HG03469 (cell line): ENCODE data around the gene ABCB9.

Source experiments
- ATAC-seq: cut with Tn5 transposase; IDR thresholded peaks from one replicate; pipeline ENCODE4 v1.9.1; 2021; ENCODE audit warnings: mild to moderate bottlenecking, moderate library complexity, moderate number of reproducible peaks; ENCODE audit not compliant: unreplicated experiment

The ABCB9 gene

GRCh38 chr12:122982963-122983788 lies 16.9 kb upstream of the ABCB9 start:
- ATAC-seq = no peak

GRCh38 chr12:122982477-122982815 lies 16.2 kb upstream of the ABCB9 start:
- no peak for ATAC-seq

DNA sequence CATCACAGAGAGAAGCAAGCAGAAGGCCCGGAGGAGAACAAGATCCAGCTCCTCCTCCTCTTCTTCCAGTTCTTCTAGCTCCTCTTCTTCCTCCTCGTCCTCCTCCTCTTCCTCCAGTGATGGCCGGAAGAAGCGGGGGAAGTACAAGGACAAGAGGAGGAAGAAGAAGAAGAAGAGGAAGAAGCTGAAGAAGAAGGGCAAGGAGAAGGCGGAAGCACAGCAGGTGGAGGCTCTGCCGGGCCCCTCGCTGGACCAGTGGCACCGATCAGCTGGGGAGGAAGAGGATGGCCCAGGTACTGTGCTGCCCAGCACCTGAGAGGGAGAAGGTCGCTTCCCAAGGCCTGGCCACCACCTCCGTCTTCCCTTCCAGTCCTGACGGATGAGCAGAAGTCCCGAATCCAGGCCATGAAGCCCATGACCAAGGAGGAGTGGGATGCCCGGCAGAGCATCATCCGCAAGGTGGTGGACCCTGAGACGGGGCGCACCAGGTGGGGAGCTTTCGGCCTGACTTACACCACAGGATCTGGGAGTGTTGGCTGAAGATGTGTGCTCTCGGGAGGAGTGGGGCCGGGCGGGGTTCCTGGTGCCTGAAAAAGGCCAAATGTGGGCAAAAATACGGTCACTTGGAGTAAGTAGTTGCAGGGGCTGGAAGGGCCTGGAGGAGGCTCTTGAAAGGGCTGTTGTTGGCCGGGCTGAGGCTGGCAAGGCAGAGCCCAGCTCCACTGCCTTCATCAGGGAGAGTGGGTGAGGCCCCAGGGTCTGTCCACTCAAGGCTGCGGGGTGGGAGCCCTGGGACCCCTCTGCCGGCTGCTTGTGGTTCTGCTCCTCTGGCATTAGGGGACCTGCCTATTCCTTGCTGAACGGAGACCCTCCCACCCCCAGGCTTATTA lies 15.6 kb upstream of the ABCB9 start:
- no peak for ATAC-seq

- no peak for ATAC-seq
Observed at GRCh38 chr12:122981036-122981471, 14.8 kb upstream of the ABCB9 start.

- no peak for ATAC-seq
Observed at GRCh38 chr12:122980183-122981035, 14.1 kb upstream of the ABCB9 start, which contains the start of gene ARL6IP4. ARL6IP4 (plus strand) TSS chr12:122980681; CDS start chr12:122981140, 459 bp downstream.

GRCh38 chr12:122979908-122980182 lies 13.6 kb upstream of the ABCB9 start:
- no peak for ATAC-seq

DNA sequence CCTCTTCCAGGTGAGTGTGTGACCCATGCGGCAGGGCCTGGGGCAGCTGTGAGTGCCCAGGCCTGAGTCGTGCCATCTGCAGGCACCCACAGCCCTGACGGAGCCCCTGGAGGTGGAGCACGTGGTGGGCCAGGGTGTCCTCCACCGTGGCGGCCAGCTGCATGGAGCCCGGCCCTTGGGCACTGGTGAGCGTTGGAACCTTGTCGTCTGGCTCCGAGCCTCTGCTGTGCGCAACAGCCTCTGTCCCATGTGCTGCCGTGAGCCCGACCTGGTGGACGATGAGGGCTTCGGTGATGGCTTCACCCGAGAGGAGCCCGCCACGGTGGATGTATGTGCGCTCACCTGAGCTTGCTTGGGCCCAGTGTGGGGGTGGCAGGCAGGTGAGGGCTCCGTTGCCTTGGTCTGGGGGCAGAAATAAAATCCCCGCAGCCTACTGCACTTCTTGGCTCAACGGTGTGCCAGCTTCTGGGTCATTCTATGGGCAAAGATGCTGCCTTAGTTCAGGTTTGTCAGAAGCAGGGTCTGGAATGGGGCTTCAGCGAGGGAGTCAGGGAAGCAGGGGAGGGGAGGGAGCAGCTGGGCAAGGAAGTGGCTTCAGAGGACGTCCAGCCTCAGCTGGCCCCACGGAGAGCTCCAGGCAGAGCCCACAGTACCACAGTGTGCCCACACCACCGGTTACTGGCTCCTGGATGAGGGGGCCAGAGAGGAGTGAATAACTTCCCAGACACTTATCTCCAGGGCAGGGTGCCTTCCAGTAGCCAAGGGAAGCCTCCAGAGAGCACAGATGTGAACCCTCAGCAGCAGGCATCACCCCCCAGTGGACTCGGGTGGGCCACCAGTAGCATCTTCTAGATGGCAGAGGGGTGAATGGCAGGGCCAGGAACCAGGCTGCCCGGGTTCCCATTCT lies 13.0 kb upstream of the ABCB9 start:
- no peak for ATAC-seq

DNA sequence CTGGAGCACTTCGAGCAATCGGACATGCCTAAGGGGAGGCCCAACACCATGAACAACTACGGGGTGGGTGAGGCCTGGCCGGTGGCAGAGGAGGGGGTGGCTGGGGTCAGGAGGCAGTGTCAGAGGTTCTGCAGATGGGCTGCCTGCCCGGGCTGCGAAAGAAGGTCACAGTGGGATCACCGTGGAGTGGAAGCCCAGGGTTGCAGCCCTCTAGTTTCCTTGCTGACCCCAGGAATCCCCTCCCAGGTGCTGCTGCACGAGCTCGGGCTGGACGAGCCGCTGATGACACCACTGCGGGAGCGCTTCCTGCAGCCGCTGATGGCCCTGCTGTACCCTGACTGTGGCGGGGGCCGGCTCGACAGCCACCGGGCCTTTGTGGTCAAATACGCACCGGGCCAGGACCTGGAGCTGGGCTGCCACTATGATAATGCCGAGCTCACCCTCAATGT lies 12.3 kb upstream of the ABCB9 start:
- no peak for ATAC-seq

DNA sequence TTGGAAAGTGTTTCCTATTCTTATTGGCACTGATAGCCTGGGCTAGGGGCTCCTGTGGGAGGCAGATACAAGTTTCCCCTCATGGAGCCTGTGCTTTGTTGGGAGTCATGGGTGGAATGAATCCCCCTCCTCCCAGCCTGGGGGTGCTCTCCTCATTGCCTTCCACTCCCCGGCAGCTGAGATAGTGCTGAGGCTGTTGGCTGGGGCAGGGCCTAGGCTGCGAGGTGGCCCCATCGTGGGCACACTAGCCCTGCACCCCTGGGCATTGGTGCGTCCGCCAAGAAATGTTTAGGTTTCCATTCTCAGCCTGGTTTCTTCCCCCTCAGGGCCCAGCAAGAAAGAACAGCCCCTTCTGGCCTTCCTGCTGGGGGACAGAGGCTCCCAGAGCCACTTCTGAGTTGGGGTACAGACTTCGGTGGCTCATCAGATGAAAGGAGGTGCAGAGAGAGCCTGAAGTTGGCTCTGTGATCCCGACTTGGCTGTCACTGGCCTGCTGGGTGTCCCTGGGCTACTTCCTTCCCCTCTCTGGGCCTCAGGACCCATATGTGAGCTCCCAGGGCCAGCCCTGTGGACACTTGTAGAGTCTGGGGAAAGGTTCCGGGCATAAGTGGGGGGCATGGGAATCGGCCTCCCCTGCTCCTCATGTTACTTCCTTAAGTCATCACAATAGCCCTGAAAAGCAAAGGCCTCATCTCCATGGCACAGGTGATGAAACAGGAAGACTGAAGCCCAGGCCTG lies 11.6 kb upstream of the ABCB9 start:
- ATAC-seq = no peak

DNA sequence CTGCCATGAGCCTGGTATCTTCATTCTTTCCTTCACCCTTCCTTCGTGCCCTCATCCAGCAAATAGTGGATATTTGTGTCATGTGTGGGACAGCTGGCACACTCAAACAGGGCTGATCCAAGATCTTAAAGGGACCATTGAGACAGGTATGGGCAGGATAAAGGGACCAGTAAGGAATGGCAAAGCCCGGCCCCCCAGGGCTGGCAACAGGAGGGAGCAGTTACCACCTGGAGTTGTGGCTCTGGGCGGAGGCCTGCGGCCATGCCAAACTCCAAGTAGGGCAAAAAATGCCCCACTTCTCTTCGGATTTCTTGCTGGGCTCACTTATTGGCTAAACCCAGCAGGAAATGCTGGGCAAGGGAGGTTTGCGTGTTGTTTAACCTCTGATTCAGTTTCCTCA lies 10.9 kb upstream of the ABCB9 start:
- ATAC-seq = no peak

DNA sequence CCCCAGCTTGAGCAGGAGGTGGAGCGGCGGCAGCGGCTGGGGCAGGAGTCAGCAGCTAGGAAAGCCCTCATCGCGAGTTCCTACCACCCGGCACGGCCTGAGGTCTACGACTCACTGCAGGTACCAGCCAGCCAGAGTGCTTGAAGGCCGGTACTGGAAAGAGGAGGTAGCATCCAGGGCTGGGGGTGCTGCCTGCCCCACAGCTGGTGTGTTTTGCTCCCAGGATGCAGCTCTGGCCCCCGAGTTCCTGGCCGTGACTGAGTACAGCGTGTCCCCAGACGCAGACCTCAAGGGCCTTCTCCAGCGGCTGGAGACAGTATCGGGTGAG lies 10.3 kb upstream of the ABCB9 start:
- ATAC-seq = no peak

DNA sequence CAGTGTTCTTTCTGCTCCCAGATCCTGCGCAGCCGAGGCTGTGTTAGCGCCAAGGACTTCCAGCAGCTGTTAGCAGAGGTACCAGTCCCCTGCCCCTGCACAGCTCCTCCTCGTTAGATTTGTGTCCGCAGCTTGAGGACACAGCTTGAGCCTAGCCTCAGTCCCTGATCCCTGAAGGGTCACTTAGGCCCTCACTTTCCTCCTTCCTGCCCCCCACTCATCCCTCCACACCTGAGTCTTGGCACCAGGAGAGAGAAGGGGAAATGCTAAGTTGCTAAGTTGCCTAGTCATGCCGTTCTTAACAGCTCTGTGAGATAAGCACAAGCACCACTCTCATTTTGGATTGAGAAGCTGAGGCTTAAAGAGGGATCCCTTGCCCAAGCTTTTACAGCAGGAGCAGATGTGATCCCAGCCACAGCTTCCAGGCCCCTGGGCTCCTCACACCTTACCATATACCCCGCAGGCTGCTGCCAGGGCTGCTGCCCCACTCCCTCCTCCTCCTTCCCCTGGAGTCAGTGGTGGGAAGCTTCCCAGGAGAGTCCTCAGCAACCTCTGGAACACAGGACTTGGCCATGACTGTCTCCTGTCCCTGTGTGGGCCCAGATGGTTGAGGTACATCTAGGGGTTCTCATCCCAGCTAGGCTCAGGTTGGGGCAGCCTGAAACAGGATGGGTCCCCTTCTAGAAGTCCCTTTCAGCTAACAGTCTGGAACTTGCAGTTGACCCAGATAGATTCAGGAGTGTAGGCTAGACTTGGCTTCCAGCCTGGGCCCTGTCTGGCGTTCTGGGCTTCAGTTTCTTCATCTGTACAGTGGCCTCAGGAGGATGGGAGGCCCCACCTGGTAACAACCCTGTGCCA lies 9.8 kb upstream of the ABCB9 start:
- ATAC-seq = no peak

DNA sequence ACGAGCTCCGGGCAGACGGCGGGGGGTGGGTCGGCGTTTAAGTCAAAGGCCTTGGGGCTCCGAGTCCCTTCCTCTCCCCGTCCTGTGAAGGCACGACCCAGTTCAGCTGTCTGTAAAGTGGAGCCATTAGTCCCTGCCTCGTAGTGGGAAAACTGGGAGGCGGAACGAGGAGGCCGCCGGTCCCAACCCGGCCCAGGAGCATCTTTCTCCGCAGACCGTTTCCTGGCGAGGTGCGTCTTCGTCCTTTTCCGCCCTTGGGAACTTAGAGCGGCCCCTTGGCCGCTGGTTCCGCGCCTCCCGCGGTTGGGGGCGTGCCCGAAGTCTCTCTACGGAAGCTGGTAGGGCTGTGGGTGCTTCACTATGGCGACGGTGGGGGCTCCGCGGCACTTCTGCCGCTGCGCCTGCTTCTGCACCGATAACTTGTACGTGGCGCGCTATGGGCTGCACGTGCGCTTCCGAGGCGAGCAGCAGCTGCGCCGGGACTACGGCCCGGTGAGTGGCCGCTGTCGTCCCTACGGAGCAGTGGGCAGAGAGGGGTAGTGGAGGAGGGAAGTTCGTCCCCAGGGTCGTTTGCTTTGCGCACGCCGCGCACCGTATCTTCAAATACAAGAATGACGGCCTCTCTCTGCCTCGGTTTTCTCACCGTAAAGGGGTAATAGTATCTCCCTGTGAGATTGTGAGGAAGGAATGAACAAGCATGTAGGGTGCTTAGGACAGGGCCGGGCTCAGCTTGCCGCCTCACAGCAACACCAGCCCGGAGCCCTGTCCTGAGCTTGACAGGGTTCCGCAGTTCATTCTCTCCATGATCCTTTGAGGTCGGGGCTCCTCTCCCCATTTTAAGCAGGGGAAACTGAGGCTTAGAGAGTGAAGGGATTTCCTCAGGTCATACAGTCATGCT lies 8.9 kb upstream of the ABCB9 start, which contains the start of gene OGFOD2:
Gene OGFOD2 (plus strand): TSS at position 353 of the 898 bp plus-strand sequence. CDS start 8 bp downstream, at position 361.
- peak; percentile 43 for ATAC-seq

GRCh38 chr12:122974274-122974891 lies 8.1 kb upstream of the ABCB9 start:
- peak; percentile 61 for ATAC-seq

DNA sequence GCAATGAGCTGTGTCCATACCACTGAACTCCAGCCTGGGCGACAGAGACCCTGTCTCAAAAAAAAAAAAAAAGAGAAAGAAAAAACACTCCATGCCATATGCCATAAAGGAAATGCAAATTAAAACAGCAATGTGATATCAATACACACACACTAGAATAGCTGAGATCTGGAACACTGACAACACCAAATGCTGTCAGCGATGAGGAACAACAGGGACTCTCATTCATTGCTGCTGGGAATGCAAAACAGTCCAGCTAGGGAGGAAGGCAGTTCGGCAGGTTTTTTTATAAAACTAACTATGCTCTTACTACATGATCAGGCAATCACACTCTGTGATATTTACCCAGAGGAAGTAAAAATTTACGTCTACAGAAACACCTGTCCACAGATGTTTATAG lies 3.4 kb upstream of the ABCB9 start:
- no peak for ATAC-seq

- no peak for ATAC-seq
Observed at GRCh38 chr12:122968104-122968503, 1.8 kb upstream of the ABCB9 start.
